Measurements from ENCODE around the gene ELP4.

GRCh38 chr11:31817054-31817620 lies 307.6 kb downstream of the ELP4 start:
- TF ChIP-seq CTCF (IDR thresholded peaks at IDR 0.05) (no peak), POLR2A (IDR thresholded peaks at IDR 0.05) (no peak)
